Activated CD8-positive, alpha-beta memory T cell treated with anti-CD3 and anti-CD28 coated beads, Interleukin-2, amount 50 U/mL, for 1 hour (primary cell): Measurements from ENCODE around the gene ASCC3.

Experiments
- DNase-seq: peaks from one replicate; pipeline ENCODE4 v3.0.0-alpha.2; 2020; ENCODE audit errors: extremely low read depth

ASCC3 gene

GRCh38 chr6:100730001-100730980, 150.8 kb downstream of the ASCC3 start:
- no peak for DNase-seq

DNA sequence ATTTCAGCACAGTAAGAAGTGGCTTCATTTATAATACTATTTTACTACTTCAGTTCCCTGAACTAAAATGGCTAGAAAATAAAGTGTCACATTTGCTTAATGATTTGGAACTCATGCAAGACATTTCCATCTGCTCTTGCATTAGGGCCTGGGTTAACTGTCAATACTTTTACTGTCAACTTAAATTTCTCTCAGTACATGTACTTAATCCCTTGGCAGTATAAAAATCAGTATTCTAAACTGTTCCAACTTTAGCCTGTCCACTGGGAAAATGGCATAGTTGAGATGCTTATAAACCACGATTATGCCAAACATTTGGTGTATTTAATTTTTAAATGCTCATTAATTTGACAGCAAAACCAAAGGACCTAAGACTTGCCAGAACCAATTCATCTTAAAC, 154.5 kb downstream of the ASCC3 start:
- no peak for DNase-seq

DNA sequence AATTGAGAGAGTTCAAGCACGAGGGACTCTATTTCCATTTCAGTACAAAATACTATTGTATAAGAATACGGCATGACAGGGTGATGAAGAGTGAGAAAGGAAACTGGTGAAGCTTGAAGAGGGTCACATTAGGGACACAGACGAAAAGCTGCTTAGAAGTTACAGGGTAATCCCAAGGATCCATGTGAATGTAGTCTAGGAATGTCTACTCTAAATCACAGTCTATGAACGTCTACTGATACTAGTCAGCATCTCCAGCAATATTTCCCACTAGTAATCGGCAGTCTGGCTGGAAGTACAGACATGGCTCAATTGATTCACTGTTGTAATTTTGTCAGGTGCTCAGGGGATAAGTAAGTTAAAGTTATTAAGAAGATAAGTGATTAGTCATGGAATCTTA, 156.4 kb downstream of the ASCC3 start:
- no peak for DNase-seq

GRCh38 chr6:100724222-100724621, 156.9 kb downstream of the ASCC3 start:
- DNase-seq: no peak

DNA sequence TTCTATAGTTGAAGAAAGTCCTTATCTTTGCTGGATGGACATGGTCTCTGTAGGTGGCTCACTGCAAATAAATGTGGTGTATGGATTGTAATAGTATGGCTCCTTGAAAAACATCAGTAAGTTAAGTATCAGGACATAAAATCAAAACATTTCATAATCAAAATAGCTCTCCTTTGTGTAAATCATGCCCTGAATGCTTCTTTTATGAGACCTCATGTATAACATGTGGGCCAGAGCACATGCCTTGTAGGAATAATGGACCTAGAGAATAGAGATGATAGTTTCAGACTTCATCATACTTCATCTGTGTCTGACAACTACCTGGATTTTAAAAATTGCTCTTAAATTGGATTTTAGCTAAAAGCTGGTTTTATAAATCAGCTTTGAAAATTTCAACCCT, 159.9 kb downstream of the ASCC3 start:
- no peak for DNase-seq

- no peak for DNase-seq
Observed at GRCh38 chr6:100719883-100720682, 161.0 kb downstream of the ASCC3 start.

DNA sequence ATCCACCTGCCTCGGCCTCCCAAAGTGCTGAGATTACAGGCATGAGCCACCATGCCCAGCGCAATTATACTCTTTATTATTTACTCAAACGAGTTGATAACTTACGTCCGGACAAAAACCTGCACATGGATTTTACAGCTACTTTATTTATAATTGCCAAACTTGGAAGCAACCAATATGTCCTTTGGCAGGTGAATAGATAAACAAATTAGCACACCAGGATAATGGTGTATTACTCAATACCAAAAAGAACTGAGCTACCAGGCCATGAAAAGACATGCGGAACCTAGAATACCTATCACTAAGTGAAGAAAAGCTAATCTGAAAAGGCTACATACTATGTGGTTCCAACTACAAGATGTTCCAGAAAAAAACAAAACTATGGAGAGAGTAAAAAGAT, 168.1 kb downstream of the ASCC3 start:
- no peak for DNase-seq

DNA sequence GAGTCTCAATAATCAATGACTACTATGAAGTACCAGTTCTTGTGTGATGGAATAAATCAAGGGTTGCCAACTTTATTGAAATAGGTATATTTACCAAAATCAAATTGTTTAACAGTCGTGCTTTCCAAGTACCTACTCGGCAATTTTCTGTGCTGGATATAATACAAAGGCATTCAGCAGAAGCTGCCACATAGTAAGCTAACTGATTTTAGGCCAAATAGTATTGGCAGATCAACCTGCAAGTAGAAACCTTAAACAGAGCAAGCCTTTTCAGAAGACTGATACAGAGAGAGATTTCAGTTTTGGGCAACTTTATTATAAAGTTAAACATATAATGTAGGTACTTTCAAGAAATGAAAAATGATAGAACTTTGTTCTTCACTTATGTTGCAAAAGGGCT, 174.6 kb downstream of the ASCC3 start:
- DNase-seq: no peak

- DNase-seq: no peak
Observed at GRCh38 chr6:100704961-100705360, 176.2 kb downstream of the ASCC3 start.

GRCh38 chr6:100701728-100702127, 179.4 kb downstream of the ASCC3 start:
- no peak for DNase-seq

- DNase-seq: no peak
Observed at GRCh38 chr6:100700009-100700408, 181.1 kb downstream of the ASCC3 start.

DNA sequence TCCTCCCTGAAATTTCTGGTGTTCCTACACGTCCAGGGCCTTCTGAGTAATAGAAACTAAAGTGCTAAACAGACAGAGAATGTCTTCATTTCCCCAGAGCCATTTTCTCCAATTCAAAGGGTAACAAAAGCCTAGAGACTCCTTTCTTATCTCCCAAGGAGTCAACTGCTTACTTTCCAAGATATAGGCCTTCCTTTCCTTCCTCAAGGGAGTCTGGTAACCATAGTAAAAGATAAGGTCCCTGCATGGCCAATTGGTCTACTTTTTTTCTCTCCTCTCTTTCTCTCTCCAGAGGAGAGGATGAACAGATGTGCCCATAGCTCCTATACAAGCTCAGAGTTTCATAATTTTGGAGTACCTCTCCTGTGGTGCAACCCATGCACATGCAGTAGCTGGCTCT, 185.7 kb downstream of the ASCC3 start:
- DNase-seq: no peak

GRCh38 chr6:100693249-100693927, 187.7 kb downstream of the ASCC3 start:
- DNase-seq: no peak

DNA sequence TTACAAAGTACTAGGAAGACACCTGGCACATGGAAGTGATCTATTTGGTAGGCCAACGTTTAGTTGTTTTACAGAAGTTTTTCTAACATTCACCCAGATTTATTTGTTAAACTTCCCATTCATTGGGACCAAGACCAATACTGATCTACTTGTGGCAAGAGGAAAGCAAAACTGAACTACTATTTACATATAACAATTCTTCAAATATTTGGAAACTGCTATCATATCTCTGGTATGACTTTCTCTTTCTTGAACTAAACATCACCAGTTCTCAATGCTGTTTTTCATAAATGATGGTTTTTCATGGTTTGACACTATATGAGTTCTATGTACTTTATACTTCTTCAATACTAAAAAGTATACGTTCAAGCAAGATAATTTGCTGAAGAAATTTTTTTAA, 189.2 kb downstream of the ASCC3 start:
- DNase-seq: no peak

GRCh38 chr6:100686216-100686615, 194.9 kb downstream of the ASCC3 start:
- no peak for DNase-seq

DNA sequence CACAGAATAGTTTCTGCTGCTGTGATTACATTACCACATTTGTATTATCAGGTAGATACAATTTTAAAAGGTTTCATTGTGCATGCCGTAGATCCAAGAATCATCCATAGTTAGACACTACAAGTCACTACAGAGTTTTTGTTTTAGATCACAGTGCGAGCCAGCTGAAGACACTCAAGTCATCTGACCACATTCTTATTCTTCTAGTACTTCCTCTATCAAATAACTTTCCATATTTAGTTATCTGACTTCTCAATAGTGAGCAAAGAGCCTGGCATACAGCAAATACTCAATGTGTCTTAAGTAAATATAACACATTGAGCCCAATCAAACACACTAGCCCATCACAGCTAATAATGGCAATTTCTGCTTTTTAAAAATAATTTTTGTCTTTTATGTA, 195.4 kb downstream of the ASCC3 start:
- DNase-seq: no peak

DNA sequence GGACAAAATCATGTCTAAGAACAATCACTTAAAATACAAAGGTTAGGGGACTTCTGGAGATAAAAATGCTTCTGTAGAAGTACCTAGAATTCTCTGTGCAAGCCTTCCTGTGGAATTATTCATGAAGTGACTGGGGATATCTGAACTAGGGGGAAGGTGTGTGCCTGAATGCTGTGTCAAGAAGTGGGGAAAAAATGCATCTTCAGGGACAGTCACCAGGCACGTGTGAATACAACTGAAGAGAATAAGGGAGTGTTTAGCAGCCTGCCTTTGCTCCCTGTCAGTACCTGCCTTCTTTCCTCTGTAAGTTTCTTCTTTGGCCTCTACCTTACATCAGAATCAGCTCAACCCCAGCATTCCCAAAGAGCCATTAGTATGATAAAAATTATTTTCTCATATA, 201.0 kb downstream of the ASCC3 start:
- DNase-seq: no peak

GRCh38 chr6:100678027-100678426, 203.1 kb downstream of the ASCC3 start:
- no peak for DNase-seq

- no peak for DNase-seq
Observed at GRCh38 chr6:100677240-100677639, 203.9 kb downstream of the ASCC3 start.

- no peak for DNase-seq
Observed at GRCh38 chr6:100673641-100674040, 207.5 kb downstream of the ASCC3 start.

GRCh38 chr6:100671740-100672139, 209.4 kb downstream of the ASCC3 start:
- DNase-seq: no peak

GRCh38 chr6:100670056-100670455, 211.1 kb downstream of the ASCC3 start:
- DNase-seq: no peak
